GM23248 (cell line): Measurements from ENCODE around the gene EBLN2. TPM values are rescaled to one million over a fixed set of nuclear protein-coding genes. Genes with fewer than 3 reads are reported as not detected.

Experiments
- DNase-seq: peaks from one replicate; pipeline ENCODE4 v3.0.0-alpha.2; 2015
- H2AFZ ChIP-seq: fragments of 200-600 bp; sonication (generic); 2 replicates; pipeline ENCODE4 v1.6.1; 2016; ENCODE audit warnings: antibody characterized with exemption
- H3F3A ChIP-seq: fragments of 200-600 bp; sonication (generic); 2 replicates; pipeline ENCODE4 v1.6.1; 2016; ENCODE audit warnings: mild to moderate bottlenecking, antibody characterized with exemption, mixed run types; ENCODE audit not compliant: insufficient read depth
- H3K27ac ChIP-seq: fragments of 200-600 bp; sonication (generic); 2 replicates; pipeline ENCODE4 v1.5.1; 2016; ENCODE audit warnings: mild to moderate bottlenecking
- H3K27me3 ChIP-seq: fragments of 200-600 bp; sonication (generic); replicated peaks from 2 replicates; pipeline ENCODE4 v1.6.1; 2016; ENCODE audit warnings: mild to moderate bottlenecking; ENCODE audit not compliant: insufficient read depth
- H3K36me3 ChIP-seq: fragments of 200-600 bp; sonication (generic); 2 replicates; pipeline ENCODE4 v1.6.1; 2016; ENCODE audit warnings: low read depth, mild to moderate bottlenecking
- H3K4me1 ChIP-seq: fragments of 200-600 bp; sonication (generic); 2 replicates; pipeline ENCODE4 v1.6.1; 2016; ENCODE audit warnings: mild to moderate bottlenecking; ENCODE audit not compliant: insufficient read depth
- H3K4me2 ChIP-seq: fragments of 200-600 bp; sonication (generic); one replicate; pipeline ENCODE4 v1.6.1; 2016; ENCODE audit warnings: mild to moderate bottlenecking; ENCODE audit not compliant: unreplicated experiment
- H3K4me3 ChIP-seq: fragments of 200-600 bp; sonication (generic); 2 replicates; pipeline ENCODE4 v1.5.1; 2016; ENCODE audit warnings: mild to moderate bottlenecking
- H3K79me2 ChIP-seq: fragments of 200-600 bp; sonication (generic); 2 replicates; pipeline ENCODE4 v1.6.1; 2016; ENCODE audit warnings: mild to moderate bottlenecking; ENCODE audit not compliant: insufficient read depth
- H3K9ac ChIP-seq: fragments of 200-600 bp; sonication (generic); 2 replicates; pipeline ENCODE4 v1.6.1; 2016; ENCODE audit warnings: mild to moderate bottlenecking
- H3K9me2 ChIP-seq: fragments of 200-600 bp; sonication (generic); 2 replicates; pipeline ENCODE4 v1.6.1; 2016; ENCODE audit warnings: mixed run types, mild to moderate bottlenecking, moderate library complexity; ENCODE audit not compliant: insufficient read depth
- H3K9me3 ChIP-seq: fragments of 200-600 bp; sonication (generic); one replicate; pipeline ENCODE4 v1.6.1; 2017; ENCODE audit warnings: low read depth
- H4K20me1 ChIP-seq: fragments of 200-600 bp; sonication (generic); 2 replicates; pipeline ENCODE4 v1.6.0; 2016; ENCODE audit not compliant: insufficient read depth
- EZH2 ChIP-seq: fragments of 200-600 bp; sonication (generic); IDR thresholded peaks from 2 replicates; pipeline ENCODE4 v1.6.1; 2018; ENCODE audit warnings: antibody characterized with exemption, mild to moderate bottlenecking; ENCODE audit not compliant: insufficient read depth, poor library complexity, severe bottlenecking
- EZH2phosphoT487 ChIP-seq: fragments of 200-600 bp; sonication (generic); IDR thresholded peaks from 2 replicates; pipeline ENCODE4 v1.6.1; 2018; ENCODE audit warnings: antibody characterized with exemption, moderate library complexity, mild to moderate bottlenecking, low read depth; ENCODE audit not compliant: insufficient read depth
- WGBS, 2 experiments: methylation state at CpG; one replicate each; pipeline ENCODE4 v1.1.6; 2015 to 2017; ENCODE audit warnings: low lambda C conversion rate in 2 of 2, low coverage in 1 of 2; ENCODE audit errors: missing lambda C conversion rate in 2 of 2; 5-methylcytosine and 5-hydroxymethylcytosine counted together
- in situ Hi-C: fragments of 300-500 bp; cut with MboI; formaldehyde crosslinking; loops from 2 replicates; pipeline ENCODE4 v1.15.0; 2020
- polyA plus RNA-seq: library from polyadenylated mRNA; unstranded; fragments of >200 nt; fragmentation: Nextera tagmentation; extraction: Ambion mirVana; gene quantifications from 2 replicates; pipeline ENCODE4 v1.2.1, GENCODE V29; 2016
- total RNA-seq: library from RNA; depleted of rRNA; stranded (reverse); fragments of >200 nt; shearing (Covaris generic); gene quantifications from 2 replicates; pipeline ENCODE4 v1.2.3, GENCODE V29; 2014

EBLN2 gene
- total and polyA plus RNA-seq, 2 experiments from 2014 or later = 1.6 to 1.7 TPM

GRCh38 chr3:73073091-73073707, 11.7 kb downstream of the EBLN2 start:
- no peaks in the 10 kb centered on the region for H3K36me3 ChIP-seq
- no peak overlapping the region for H3K4me3 ChIP-seq
- no peaks in the 10 kb centered on the region for H3K9me3 ChIP-seq
- peaks cover 38% of the 10 kb centered on the region for H3K4me1 ChIP-seq
- H3K9ac ChIP-seq = no peak overlapping the region
- H3K27ac ChIP-seq = no peak overlapping the region
- H3K27me3 ChIP-seq = no peaks in the 10 kb centered on the region
- H3K79me2 ChIP-seq = peaks cover 3% of the 10 kb centered on the region; the same call in 1 of the 2 replicates
- H3K4me2 ChIP-seq = no peak overlapping the region
- H2AFZ ChIP-seq = no peak overlapping the region
- no peak for DNase-seq
- TF ChIP-seq EZH2 = no peak
- TF ChIP-seq EZH2phosphoT487 = no peak
- H3F3A ChIP-seq = peaks cover 33% of the 10 kb centered on the region
- no peaks in the 10 kb centered on the region for H3K9me2 ChIP-seq
- in situ Hi-C loops = no loop called here
- 75 to 82% methylated on average over 4 of the region's 4 CpGs for WGBS, 2 experiments
- H4K20me1 ChIP-seq = no peaks in the 10 kb centered on the region

DNA sequence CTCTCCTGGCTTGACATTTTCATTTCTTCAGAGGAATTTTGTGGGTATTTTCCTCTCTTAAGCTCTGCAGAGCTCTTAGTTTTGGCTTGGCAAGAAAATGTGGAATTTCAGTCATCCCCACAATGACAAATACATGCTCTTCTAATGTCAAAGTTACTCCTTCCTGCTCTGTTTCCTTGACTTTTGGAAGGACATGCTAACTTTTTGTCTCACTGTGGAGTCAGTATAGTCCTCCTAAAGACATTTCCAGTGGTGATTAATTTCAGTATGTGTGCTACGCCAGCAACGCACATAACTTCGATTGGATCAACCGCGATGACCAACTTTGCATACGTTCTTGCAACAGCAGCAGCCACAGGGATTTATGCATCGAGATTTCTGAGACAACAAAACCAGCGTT, 13.3 kb downstream of the EBLN2 start:
- Histone ChIP-seq H3K79me2 (no peaks in the 10 kb centered on the region), H3K9ac (no peak overlapping the region), H3K4me3 (no peak overlapping the region), H3K27ac (no peak overlapping the region), H3F3A (peaks cover 29% of the 10 kb centered on the region), H3K36me3 (no peaks in the 10 kb centered on the region), H4K20me1 (no peaks in the 10 kb centered on the region), H3K9me3 (no peaks in the 10 kb centered on the region), H2AFZ (no peak overlapping the region), H3K4me2 (no peak overlapping the region), H3K9me2 (no peaks in the 10 kb centered on the region), H3K27me3 (no peaks in the 10 kb centered on the region), H3K4me1 (peaks cover 32% of the 10 kb centered on the region)
- no peak for TF ChIP-seq EZH2phosphoT487
- in situ Hi-C loops = loop anchor here (25.0 kb wide), 1 partner anchor 1362 kb away; no protein-coding TSS in a partner anchor
- peak; percentile 10 for DNase-seq
- 76 to 79% methylated on average over 8 of the region's 8 CpGs for WGBS, 2 experiments

DNA sequence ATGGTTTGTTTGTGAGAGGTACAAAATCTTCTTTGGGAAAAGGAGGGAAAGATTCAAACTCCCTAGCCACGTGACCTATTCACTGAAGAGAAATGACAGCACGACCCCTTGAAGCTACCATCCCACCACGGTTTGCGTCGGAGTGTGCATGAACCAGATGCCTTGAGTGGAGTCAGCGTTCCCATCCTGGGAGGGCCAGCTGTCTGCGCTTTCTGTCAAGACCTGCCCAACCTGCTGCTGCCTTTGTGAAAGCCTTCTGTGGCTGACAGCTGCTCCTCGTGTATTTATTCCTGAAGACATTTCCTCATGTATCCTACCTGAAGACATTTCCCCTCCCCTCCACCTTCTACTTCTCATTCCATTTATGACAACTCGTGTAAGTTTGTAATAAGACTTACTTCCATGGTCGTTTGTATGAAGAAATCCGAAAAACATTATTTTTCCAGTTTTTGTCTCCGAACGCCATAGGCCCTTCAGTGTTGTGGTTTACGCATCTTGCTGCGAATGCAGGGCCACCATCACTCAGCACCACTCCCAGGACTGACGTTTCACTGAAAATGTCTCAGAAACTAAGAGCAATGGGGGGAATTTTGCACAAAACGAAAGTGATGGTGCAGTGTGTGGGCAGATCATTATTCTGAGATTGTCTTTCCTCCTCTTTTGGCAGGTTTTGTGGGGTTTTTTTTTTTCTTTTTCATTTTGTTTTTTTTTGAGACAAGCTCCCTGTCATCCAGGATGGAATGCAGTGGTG, 18.9 kb downstream of the EBLN2 start:
- DNase-seq = no peak
- Histone ChIP-seq H3K9ac (no peak overlapping the region), H3K36me3 (no peaks in the 10 kb centered on the region), H3K79me2 (no peaks in the 10 kb centered on the region), H3K4me2 (no peak overlapping the region), H3K4me1 (no peaks in the 10 kb centered on the region), H3F3A (no peaks in the 10 kb centered on the region), H3K4me3 (no peak overlapping the region), H3K9me3 (no peaks in the 10 kb centered on the region), H3K9me2 (no peaks in the 10 kb centered on the region), H3K27ac (no peak overlapping the region), H3K27me3 (no peaks in the 10 kb centered on the region), H4K20me1 (no peaks in the 10 kb centered on the region), H2AFZ (no peak overlapping the region)
- 76% methylated on average over 17 of the region's 17 CpGs for WGBS, 2 experiments
- TF ChIP-seq EZH2 = no peak
- no peak for TF ChIP-seq EZH2phosphoT487
- in situ Hi-C loops = loop anchor here (10.0 to 25.0 kb wide), 2 partner anchors 226 to 1368 kb away; no protein-coding TSS in a partner anchor

- H3K9ac ChIP-seq = no peak overlapping the region
- no peaks in the 10 kb centered on the region for H3K27me3 ChIP-seq
- 0 out of 2 replicates have a peak, but pooled peaks cover 3% of the 10 kb centered on the region for H3K4me1 ChIP-seq
- no peak for DNase-seq
- no peaks in the 10 kb centered on the region for H3F3A ChIP-seq
- no peaks in the 10 kb centered on the region for H3K36me3 ChIP-seq
- no peaks in the 10 kb centered on the region for H3K79me2 ChIP-seq
- no peaks in the 10 kb centered on the region for H4K20me1 ChIP-seq
- no peak overlapping the region for H2AFZ ChIP-seq
- no peak overlapping the region for H3K4me3 ChIP-seq
- no peaks in the 10 kb centered on the region for H3K9me3 ChIP-seq
- 97 to 98% methylated on average over 8 of the region's 8 CpGs for WGBS, 2 experiments
- no peak overlapping the region for H3K27ac ChIP-seq
- in situ Hi-C loops = loop anchor here (10.0 to 25.0 kb wide), 2 partner anchors 226 to 1369 kb away; no protein-coding TSS in a partner anchor
- TF ChIP-seq EZH2phosphoT487 (no peak), EZH2 (no peak)
- no peak overlapping the region for H3K4me2 ChIP-seq
- H3K9me2 ChIP-seq = no peaks in the 10 kb centered on the region
Measured at GRCh38 chr3:73081140-73081539, 19.7 kb downstream of the EBLN2 start.
